GM11168 (cell line): ENCODE measurements around the gene POLRMT.
"Not testable (repeated sequence)": the region's sequence is repeated elsewhere in the genome, so short reads cannot be mapped to it uniquely, and the experiment has no call there.

Source experiments
- in situ Hi-C: fragments of 300-500 bp; cut with MboI; formaldehyde crosslinking; loops from one replicate; pipeline ENCODE4 v1.12.0; 2022; ENCODE audit warnings: low sequenced_read_pairs; ENCODE audit not compliant: unreplicated experiment

Gene POLRMT

GRCh38 chr19:632579-633067 is 714 bp downstream of the POLRMT start:
- in situ Hi-C loops: no loop called here

- in situ Hi-C loops: no loop called here
Measured at GRCh38 chr19:629961-630714, 3.2 kb downstream of the POLRMT start.

GRCh38 chr19:629515-629914 is 3.8 kb downstream of the POLRMT start:
- in situ Hi-C loops: not testable (repeated sequence)

- in situ Hi-C loops: no loop called here
Measured at GRCh38 chr19:628168-628567, 5.2 kb downstream of the POLRMT start.

- in situ Hi-C loops: not testable (repeated sequence)
Measured at GRCh38 chr19:626566-626965, 6.8 kb downstream of the POLRMT start.

- in situ Hi-C loops: no loop called here
Measured at GRCh38 chr19:625257-625656, 8.1 kb downstream of the POLRMT start.

- in situ Hi-C loops: no loop called here
Measured at GRCh38 chr19:624433-625109, 8.8 kb downstream of the POLRMT start.

- in situ Hi-C loops: no loop called here
Measured at GRCh38 chr19:623974-624373, 9.4 kb downstream of the POLRMT start.

GRCh38 chr19:623175-623916 is 10.0 kb downstream of the POLRMT start:
- in situ Hi-C loops: no loop called here

- in situ Hi-C loops: no loop called here
Measured at GRCh38 chr19:622666-623065, 10.7 kb downstream of the POLRMT start.

- in situ Hi-C loops: no loop called here
Measured at GRCh38 chr19:621819-622218, 11.5 kb downstream of the POLRMT start.

GRCh38 chr19:621191-621590 is 12.1 kb downstream of the POLRMT start:
- in situ Hi-C loops: not testable (repeated sequence)

- in situ Hi-C loops: no loop called here
Measured at GRCh38 chr19:620166-620862, 13.0 kb downstream of the POLRMT start.

GRCh38 chr19:619286-620002 is 13.9 kb downstream of the POLRMT start:
- in situ Hi-C loops: no loop called here

GRCh38 chr19:618674-619285 is 14.6 kb downstream of the POLRMT start:
- in situ Hi-C loops: no loop called here

GRCh38 chr19:618247-618619 is 15.1 kb downstream of the POLRMT start:
- in situ Hi-C loops: no loop called here

GRCh38 chr19:617551-618246 is 15.6 kb downstream of the POLRMT start:
- in situ Hi-C loops: no loop called here

- in situ Hi-C loops: no loop called here
Measured at GRCh38 chr19:616747-617526, 16.4 kb downstream of the POLRMT start.
